ENCODE data around the gene MDP1. TPM values are rescaled to one million over a fixed set of nuclear protein-coding genes. Genes with fewer than 3 reads are reported as not detected.

MDP1 gene
- polyA plus RNA-seq, 2 of the 4 experiments (the other 2 are of a cell fraction), result 21.6 to 38.6 TPM

DNA sequence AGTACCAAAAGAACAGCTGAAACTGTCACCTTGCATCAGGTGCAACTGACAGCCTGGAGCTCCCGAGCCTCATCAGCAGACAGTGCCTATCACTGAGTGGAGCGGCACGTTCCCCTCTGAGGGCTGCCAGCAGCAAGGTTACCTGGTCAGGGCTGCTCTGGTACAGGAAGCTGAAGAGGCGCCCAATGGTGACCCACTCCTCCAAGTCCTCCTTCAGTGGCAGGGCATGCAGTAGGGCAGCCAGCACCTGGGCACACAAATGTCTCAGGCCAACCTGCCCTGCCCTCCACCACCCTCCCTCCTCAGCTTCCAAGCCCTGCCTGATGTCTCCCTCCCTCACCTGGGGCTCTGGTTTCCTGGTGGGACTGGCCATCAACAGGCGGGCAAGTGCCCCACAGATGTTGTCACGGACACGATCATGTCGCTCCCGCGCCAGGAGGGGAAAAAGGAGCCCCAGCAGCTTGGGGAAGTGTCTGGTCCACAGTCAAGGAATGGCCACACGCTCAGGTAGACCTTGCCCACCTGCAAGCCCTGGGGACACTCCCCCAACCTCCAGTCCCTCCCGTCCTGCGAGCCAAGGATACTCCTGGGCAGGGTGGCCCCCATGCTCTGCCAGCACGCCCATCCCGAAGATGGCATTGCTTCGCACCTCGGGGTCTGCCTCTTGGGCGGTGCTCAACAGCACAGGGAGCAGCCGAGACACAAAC, 34.3 kb downstream of the MDP1 start (continued):
- no peak for TF ChIP-seq ELK1 (IDR thresholded peaks at IDR 0.05; ENCODE audit: low read depth, low read length)
- TF ChIP-seq, protein P1, sequence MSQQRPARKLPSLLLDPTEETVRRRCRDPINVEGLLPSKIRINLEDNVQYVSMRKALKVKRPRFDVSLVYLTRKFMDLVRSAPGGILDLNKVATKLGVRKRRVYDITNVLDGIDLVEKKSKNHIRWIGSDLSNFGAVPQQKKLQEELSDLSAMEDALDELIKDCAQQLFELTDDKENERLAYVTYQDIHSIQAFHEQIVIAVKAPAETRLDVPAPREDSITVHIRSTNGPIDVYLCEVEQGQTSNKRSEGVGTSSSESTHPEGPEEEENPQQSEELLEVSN (IDR thresholded peaks at IDR 0.05; ENCODE audit: borderline replicate concordance, low read depth), result no peak

DNA sequence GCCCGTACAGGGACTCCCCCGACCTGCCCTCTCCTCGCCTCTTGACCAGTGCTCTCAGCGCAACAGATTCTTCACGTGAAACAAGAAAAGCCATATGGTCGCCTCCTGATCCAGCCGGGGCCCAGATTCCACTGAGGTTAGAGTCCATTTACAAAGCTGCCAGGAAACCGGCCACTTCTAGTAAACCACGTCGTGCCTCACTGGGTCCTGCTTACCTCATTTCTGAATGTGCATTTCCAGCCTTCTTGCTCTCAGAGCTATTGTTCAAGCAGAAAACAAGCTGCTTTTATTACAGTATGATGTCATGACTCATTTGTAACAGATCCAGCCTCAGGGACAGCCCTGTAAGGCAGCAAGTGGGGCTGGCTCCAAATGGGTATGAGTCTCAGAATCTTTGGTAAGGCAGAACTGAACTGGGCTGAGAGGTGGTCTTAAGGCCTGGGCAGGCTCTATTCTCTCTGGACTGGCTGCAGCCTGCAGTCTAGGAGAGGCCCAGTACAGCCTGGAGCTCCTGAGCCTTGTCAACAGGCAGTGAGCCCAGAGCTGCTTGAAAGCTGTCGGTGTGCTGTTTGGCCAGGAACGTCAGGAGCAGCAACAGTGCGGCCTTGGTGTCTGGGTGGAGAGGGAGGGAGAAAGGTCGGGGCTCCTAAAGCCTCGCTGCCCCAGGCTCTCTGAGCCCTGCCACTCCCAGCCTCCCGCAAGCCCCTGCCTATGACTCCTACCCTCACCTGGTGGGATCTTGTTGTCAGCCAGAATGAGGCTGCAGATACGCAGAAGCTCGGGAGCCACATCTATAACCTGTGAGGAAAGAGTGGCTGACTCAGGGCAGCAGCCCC, 35.7 kb downstream of the MDP1 start:
- Histone ChIP-seq H3K4me3 (no peak overlapping the region), H3K4me2 (no peak overlapping the region), H3K4me1 (no peaks in the 10 kb centered on the region), H3K27ac (no peak overlapping the region), H3K9me3 (no peaks in the 10 kb centered on the region)
- WGBS (ENCODE audit: missing lambda C conversion rate), result 90% methylated on average over 18 of the region's 18 CpGs
- CTCF ChIA-PET, result interaction anchor here (0.5 to 8.0 kb wide), 8 partner anchors 9 to 60 kb away, joined by 3 to 64 read pairs (median 4); partner anchors contain the start of genes IRF9, MDP1 and PSME2
- no peak for DNase-seq (ENCODE audit: low read depth in 1 of 2, low spot score in 1 of 2)
- 0 out of 6 replicates have a peak, but pooled peaks of 1 of the 2 experiments have one; percentile 3 for ATAC-seq
- no peak for FAIRE-seq
- TF ChIP-seq NPAS2 (CRISPR knock-in tag; IDR thresholded peaks at IDR 0.05; ENCODE audit: borderline replicate concordance), result no peak
- TF ChIP-seq ZFP36 (IDR thresholded peaks at IDR 0.05; ENCODE audit: borderline replicate concordance, partially characterized antibody), result no peak
- TF ChIP-seq JUN (IDR thresholded peaks at IDR 0.05), result no peak
- TF ChIP-seq RNF2 (IDR thresholded peaks at IDR 0.05; ENCODE audit: borderline replicate concordance, low read depth), result no peak
- TF ChIP-seq MAFK (IDR thresholded peaks at IDR 0.05; ENCODE audit: partially characterized antibody), result no peak
- no peak for TF ChIP-seq TFCP2L1 (CRISPR knock-in tag; IDR thresholded peaks at IDR 0.05)
- TF ChIP-seq FOSB (CRISPR knock-in tag; IDR thresholded peaks at IDR 0.05), result no peak
- POLR2A ChIA-PET, result interaction anchor here (0.9 to 1.9 kb wide), 3 partner anchors 9 to 19 kb away, joined by 3 to 9 read pairs (median 5); partner anchors contain the start of genes IPO4, IRF9 and TM9SF1

DNA sequence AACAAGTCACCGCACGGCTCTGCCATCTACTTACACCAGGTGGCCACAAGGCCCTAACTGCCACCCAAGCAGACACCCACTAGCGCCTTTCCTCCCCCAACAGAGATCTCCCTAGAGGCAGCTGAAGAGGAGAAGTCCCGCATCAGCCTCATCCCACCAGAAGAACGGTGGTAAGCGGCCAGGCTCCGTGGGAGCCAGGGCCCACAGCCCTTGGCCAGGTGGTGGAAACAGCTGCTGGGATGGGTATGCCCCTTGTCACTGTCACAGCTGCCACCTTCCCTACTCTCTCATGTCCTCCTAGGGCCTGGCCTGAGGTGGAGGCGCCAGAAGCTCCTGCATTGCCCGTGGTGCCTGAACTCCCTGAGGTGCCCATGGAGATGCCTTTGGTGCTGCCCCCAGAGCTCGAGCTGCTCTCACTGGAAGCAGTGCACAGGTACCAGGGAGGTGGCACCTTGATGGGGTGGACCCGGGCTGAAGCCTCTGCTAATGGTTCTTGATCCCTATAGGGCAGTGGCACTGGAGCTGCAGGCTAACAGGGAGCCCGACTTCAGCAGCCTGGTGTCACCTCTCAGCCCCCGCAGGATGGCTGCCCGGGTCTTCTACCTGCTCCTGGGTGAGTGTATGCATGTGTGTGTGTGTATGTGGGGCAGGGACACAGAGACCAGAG, 36.4 kb downstream of the MDP1 start:
- Histone ChIP-seq H3K4me1 (no peaks in the 10 kb centered on the region), H3K4me2 (no peak overlapping the region), H3K4me3 (no peak overlapping the region), H3K27ac (no peak overlapping the region), H3K9me3 (no peaks in the 10 kb centered on the region)
- FAIRE-seq (no peak), DNase-seq (ENCODE audit: low read depth in 1 of 2, low spot score in 1 of 2) (no peak), ATAC-seq (peak in 1 of 2 experiments; percentile 1; a peak in 1 of 6 replicates)
- CTCF ChIA-PET, result interaction anchor here (1.1 to 8.0 kb wide), 3 partner anchors 8 to 19 kb away, joined by 4 to 64 read pairs (median 4); partner anchors contain the start of gene IRF9
- WGBS (ENCODE audit: missing lambda C conversion rate), result 96% methylated on average over 12 of the region's 14 CpGs
- POLR2A ChIA-PET, result interaction anchor here (1.7 to 1.9 kb wide), 2 partner anchors 9 to 18 kb away, joined by 5 to 9 read pairs; partner anchors contain the start of genes IPO4 and IRF9
- TF ChIP-seq HEYL (CRISPR knock-in tag; IDR thresholded peaks at IDR 0.05), result no peak
- TF ChIP-seq FOSB (CRISPR knock-in tag; IDR thresholded peaks at IDR 0.05), result no peak
- TF ChIP-seq NPAS2 (CRISPR knock-in tag; IDR thresholded peaks at IDR 0.05; ENCODE audit: borderline replicate concordance), result no peak
- TF ChIP-seq, protein P2, sequence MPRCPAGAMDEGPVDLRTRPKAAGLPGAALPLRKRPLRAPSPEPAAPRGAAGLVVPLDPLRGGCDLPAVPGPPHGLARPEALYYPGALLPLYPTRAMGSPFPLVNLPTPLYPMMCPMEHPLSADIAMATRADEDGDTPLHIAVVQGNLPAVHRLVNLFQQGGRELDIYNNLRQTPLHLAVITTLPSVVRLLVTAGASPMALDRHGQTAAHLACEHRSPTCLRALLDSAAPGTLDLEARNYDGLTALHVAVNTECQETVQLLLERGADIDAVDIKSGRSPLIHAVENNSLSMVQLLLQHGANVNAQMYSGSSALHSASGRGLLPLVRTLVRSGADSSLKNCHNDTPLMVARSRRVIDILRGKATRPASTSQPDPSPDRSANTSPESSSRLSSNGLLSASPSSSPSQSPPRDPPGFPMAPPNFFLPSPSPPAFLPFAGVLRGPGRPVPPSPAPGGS (IDR thresholded peaks at IDR 0.05), result no peak
- TF ChIP-seq EP300 (IDR thresholded peaks at IDR 0.05), result no peak
- TF ChIP-seq MYC (IDR thresholded peaks at IDR 0.05; ENCODE audit: borderline replicate concordance, low read length), result no peak
- no peak for TF ChIP-seq CEBPB (IDR thresholded peaks at IDR 0.05)
- TF ChIP-seq, protein P1 (IDR thresholded peaks at IDR 0.05; ENCODE audit: borderline replicate concordance, low read depth), result no peak
- no peak for TF ChIP-seq CTCF (IDR thresholded peaks at IDR 0.05)
- no peak for TF ChIP-seq FOSL2 (IDR thresholded peaks at IDR 0.05)
- TF ChIP-seq FOSL2 (CRISPR knock-in tag; IDR thresholded peaks at IDR 0.05), result no peak
